HG02798 (cell line): ENCODE results near the gene TMIGD3.
A peak's percentile ranks its signal among the peaks of the same experiment; 100 is the strongest.

Source experiments
- ATAC-seq: cut with Tn5 transposase; IDR thresholded peaks from one replicate; pipeline ENCODE4 v1.9.1; 2021; ENCODE audit warnings: mild to moderate bottlenecking; ENCODE audit not compliant: unreplicated experiment, poor library complexity

The TMIGD3 gene

DNA sequence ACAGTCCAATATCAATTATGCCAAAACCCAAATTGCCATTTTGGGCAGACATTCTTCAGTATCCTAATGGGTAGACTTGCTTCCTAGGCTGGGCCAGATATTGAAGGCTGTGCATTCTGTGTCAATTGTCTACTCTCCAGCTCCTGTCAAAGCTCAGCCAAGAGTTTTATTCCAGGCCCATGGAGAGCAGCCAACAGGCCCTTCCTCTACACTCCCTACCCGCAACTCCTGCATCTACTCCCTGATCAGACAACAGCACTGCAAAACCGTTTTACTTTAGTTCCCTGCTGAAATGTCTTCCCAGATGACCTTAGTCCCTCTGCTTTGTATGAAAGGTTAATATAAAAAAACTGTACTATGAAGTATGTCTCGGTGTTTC, 6.6 kb upstream of the TMIGD3 start:
- ATAC-seq = no peak

DNA sequence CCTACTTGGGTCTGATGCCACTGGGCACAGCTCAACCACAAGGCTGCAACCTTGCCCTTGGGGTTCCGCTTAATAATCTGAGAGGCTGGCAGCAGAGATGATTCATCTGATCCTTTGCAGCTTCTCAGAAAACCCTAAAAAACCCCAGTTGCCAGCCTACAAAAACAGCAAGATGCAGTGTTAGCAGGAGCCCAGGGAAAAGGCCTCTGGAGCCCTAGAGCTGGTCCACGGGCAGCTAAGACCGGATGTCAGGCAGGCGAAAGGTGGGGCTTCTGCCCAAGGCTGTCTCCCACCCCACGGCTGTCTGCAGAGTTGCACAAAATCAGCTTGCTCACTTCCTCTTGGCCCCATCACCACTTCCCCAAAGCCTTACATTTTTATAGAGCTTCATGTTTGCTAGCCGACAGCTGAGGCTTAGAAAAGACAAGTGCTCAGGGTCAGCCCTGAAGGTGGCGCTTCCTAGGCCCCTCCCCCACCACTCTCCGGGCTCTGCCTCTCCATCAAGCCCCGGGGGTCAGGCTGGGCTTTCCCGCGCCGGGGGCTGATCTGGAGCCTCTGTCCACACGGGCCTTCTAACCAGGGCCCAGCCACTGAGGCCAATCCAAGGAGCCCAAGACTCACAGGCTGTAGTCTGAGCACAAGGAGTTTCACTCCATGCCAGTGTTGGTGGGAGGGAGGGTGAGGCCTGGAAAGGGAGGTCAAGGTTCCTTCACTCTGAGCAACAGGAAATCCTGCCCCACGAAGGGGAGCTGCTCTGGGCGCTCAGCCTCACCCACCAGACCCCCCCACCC, 4.2 kb upstream of the TMIGD3 start:
- peak; percentile 43 for ATAC-seq

GRCh38 chr1:111506561-111506960, 3.1 kb upstream of the TMIGD3 start:
- no peak for ATAC-seq

DNA sequence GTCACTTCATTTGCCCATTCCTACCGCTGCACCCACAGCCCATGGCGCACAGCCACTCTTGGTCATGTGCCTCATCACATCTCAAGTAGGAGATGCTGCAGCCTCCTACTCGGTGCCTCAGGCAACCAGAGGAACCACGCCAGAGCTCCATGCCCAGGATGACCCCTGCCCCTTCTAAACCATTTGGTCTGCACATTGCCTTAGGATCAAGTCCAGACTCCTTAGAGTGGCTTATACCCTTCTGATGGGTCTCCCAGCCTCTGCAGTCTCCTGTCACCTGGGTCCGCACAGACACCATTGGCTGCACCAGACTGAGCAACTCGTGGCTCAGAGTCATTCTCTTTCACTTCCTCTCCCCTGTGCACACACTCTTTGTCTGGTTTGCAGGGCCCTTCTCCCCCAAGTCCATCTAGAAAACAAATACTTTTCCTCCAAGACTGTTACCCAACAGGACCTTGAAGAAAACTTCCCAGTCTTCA, 2.2 kb upstream of the TMIGD3 start:
- peak; percentile 68 for ATAC-seq

GRCh38 chr1:111504097-111504496, 664 bp upstream of the TMIGD3 start:
- ATAC-seq = no peak

DNA sequence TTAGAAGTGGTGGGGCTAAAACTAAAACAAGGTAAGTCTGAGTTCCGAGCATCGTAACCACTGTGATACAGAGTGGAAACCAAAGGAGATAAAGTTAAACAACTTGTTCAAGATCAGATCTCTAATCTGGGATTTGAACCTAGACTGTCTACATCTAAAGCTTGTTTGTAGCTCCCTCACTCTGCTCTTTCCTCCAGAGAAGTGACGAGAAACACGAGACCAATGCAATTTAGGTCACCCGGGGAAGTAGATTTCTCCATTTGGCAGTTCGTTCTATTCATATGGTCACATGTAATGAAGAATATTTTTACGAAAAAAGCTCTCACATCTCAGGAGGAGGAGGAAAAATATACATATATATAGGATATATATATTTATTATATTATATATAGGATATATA, 1.8 kb downstream of the TMIGD3 start:
- no peak for ATAC-seq

GRCh38 chr1:111499026-111499785, 4.2 kb downstream of the TMIGD3 start:
- ATAC-seq = no peak

GRCh38 chr1:111497592-111497991, 5.8 kb downstream of the TMIGD3 start:
- no peak for ATAC-seq

GRCh38 chr1:111496398-111496797, 7.0 kb downstream of the TMIGD3 start:
- no peak for ATAC-seq

DNA sequence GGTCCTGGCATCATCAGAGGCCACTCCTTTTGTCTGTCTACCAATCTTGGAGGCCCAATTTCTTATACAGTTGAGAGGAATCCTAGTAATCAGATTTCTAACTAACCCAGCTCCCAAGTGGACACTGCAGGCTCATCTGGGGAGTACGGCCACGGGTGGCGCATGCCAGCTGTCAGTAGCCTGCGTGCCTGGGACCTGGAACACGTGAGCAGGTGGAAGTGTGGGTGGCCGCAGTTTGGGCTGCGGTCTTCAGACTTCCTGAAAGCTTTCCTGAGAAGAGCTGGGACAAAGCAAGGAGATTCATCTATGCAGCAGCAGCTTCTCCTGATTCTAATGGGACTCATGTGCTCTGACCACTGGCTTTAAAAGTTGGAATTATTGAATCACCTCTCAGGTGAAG, 12.4 kb downstream of the TMIGD3 start:
- no peak for ATAC-seq

DNA sequence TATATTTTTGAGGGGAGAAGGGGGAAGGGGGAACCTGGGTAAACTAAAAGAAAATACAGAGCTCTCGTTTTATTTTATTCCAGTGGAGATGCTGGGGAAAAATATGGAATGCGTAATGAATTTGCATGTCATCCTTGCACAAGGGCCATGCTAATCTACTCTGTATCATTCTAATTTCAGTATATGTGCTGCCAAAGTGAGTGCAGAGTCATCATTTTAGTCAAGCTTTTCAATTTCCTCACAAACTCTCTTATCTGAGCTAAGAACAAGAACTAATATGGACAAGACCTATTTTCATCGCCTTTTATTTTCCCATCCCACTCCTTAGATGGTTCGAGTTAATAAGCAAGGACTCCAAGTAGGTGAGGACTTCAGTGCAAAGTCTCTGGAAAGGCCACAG, 13.2 kb downstream of the TMIGD3 start:
- no peak for ATAC-seq

- no peak for ATAC-seq
Measured at GRCh38 chr1:111489604-111490003, 13.8 kb downstream of the TMIGD3 start.

DNA sequence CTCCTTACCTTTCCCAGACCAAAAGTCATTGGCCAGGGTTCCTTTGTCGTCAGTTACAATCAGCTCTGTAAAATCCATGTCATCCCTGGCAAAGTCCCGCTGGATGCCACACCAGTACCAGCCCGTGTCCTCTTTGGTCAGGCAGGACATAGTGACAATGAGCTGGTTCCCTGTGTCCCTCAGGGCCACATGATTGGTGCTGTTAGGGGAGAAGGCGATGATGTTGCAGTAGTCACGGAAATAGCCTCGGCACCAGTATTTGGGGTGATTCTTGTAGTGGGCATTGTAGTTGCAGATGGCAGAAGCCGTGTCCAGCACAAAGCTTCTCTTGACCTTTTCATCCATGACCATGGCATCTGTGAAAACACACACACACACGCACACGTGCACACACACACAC, 14.8 kb downstream of the TMIGD3 start:
- ATAC-seq = no peak

- no peak for ATAC-seq
Measured at GRCh38 chr1:111487133-111487532, 16.3 kb downstream of the TMIGD3 start.

GRCh38 chr1:111486431-111486830, 17.0 kb downstream of the TMIGD3 start:
- no peak for ATAC-seq

- ATAC-seq = no peak
Measured at GRCh38 chr1:111484391-111485026, 18.9 kb downstream of the TMIGD3 start.

- no peak for ATAC-seq
Measured at GRCh38 chr1:111483876-111484275, 19.6 kb downstream of the TMIGD3 start.

- no peak for ATAC-seq
Measured at GRCh38 chr1:111483166-111483565, 20.3 kb downstream of the TMIGD3 start.

DNA sequence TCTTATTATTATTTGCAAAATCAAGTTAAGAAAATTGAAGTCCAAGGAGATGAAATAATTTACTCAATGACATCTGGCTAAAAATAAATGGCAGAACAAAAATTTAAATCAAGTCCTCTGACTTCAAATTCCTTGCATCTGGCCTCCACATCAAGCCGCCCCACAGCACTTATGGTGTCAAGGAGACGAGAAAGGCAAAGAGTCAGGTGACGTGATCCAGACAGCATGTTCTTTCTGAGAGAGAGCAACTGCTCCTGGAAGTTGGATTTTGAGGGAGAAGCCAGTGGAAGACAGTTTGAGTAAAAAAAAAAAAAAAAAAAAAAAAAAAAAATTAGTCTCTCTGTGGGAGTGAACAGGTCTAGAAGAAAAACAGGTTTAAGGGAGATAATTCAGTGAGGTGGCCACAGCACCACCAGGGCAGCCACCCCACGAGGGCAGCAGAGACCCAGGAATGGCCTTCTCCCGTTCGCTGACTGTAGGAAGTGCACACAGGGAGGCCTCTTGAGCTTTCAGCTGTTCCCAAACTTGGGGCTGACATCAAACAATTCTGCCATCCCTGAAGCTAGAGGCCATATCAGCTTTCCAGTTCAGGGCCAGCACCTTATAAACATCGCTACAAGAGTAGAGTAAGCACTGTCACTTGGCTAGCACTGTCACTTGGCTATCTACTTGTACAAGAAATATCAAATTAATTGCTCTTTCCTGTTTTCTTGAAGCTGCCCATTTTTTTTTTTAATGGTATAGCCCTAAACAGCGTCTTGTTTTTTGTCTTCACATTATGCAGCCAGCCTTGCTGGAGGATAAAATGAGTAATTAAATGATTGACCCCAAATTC, 21.8 kb downstream of the TMIGD3 start:
- peak; percentile 46 for ATAC-seq

DNA sequence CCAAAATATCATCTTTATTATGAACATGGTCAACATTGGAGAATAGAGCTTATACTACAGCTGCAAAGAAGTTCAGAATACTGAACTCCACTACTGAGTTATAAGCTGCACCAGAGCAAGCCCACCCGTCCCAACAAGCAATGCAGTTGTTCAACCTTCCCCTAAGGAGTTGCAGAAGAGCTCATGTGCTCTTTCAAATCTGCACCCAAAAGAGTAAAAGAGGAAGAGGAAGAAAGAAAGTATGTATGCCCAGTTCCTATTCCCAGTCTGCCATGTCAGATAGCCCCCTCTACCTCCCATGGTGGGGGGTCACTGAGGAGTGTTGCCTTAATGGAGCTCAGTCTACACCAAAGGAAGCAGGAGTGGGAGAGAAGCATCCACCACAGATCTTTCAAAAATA, 22.8 kb downstream of the TMIGD3 start:
- ATAC-seq = no peak
